Central memory CD8-positive, alpha-beta T cell (primary cell): ENCODE measurements around the gene TIMM10B.
A peak's percentile ranks its signal among the peaks of the same experiment; 100 is the strongest.

Experiments
- ATAC-seq: fragments of 150-1000 bp; cut with Tn5 transposase; replicated peaks from 2 replicates; pipeline ENCODE4 v1.10.0; 2022; ENCODE audit warnings: mild to moderate bottlenecking, moderate FRiP score, moderate number of reproducible peaks; ENCODE audit not compliant: poor library complexity, severe bottlenecking; ENCODE audit errors: extremely low read depth
- DNase-seq, 2 donors: peaks; one replicate each; pipeline ENCODE4 v3.0.0; 2021; ENCODE audit warnings: low spot score in 2 of 2
- H3K27ac Mint-ChIP-seq: one replicate; pipeline ENCODE4 v1.8.0; 2022; ENCODE audit warnings: low read depth, mild to moderate bottlenecking, moderate library complexity, mixed read lengths
- H3K27me3 Mint-ChIP-seq: one replicate; pipeline ENCODE4 v1.8.0; 2022; ENCODE audit warnings: mixed read lengths
- H3K36me3 Mint-ChIP-seq: one replicate; pipeline ENCODE4 v1.8.0; 2022; ENCODE audit warnings: mild to moderate bottlenecking, moderate library complexity, mixed read lengths; ENCODE audit not compliant: insufficient read depth
- H3K4me1 Mint-ChIP-seq: one replicate; pipeline ENCODE4 v1.8.0; 2022; ENCODE audit warnings: mixed read lengths
- H3K4me3 Mint-ChIP-seq: one replicate; pipeline ENCODE4 v1.8.0; 2022; ENCODE audit warnings: mild to moderate bottlenecking, moderate library complexity, mixed read lengths
- H3K9me3 Mint-ChIP-seq: one replicate; pipeline ENCODE4 v1.8.0; 2022; ENCODE audit warnings: mixed read lengths

The TIMM10B gene

GRCh38 chr11:6475936-6476335 lies 5.4 kb upstream of the TIMM10B start:
- DNase-seq, result no peak
- no peak for ATAC-seq
- no peaks in the 10 kb centered on the region for H3K27me3 Mint-ChIP-seq
- peaks cover 25% of the 10 kb centered on the region for H3K36me3 Mint-ChIP-seq
- no peaks in the 10 kb centered on the region for H3K9me3 Mint-ChIP-seq
- no peak overlapping the region for H3K27ac Mint-ChIP-seq
- peaks cover 40% of the 10 kb centered on the region for H3K4me1 Mint-ChIP-seq
- no peak overlapping the region for H3K4me3 Mint-ChIP-seq

DNA sequence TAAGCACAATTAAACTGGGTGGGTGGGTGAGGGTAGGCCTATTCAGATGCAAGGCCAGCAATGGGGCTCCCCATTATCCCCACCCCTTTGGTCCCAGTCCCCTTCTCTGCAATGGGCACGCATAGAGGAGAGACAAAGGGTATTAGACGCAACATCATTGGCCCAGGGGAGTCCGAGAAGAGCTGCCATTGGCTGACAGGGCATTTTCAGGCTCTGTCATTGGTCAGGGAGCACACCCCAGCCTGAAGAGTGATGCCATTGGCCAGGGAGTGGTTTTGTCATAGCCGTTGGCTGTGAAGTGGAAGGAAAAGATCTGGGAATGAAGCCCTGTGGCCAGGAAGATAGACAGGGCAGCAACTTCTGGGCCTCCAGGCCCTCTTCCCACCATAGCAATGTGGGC lies 4.7 kb upstream of the TIMM10B start:
- ATAC-seq, result no peak
- no peak for DNase-seq
- Mint-ChIP-seq H3K4me1 (peaks cover 43% of the 10 kb centered on the region), H3K9me3 (no peaks in the 10 kb centered on the region), H3K36me3 (peaks cover 30% of the 10 kb centered on the region), H3K27ac (no peak overlapping the region), H3K27me3 (no peaks in the 10 kb centered on the region), H3K4me3 (no peak overlapping the region)

DNA sequence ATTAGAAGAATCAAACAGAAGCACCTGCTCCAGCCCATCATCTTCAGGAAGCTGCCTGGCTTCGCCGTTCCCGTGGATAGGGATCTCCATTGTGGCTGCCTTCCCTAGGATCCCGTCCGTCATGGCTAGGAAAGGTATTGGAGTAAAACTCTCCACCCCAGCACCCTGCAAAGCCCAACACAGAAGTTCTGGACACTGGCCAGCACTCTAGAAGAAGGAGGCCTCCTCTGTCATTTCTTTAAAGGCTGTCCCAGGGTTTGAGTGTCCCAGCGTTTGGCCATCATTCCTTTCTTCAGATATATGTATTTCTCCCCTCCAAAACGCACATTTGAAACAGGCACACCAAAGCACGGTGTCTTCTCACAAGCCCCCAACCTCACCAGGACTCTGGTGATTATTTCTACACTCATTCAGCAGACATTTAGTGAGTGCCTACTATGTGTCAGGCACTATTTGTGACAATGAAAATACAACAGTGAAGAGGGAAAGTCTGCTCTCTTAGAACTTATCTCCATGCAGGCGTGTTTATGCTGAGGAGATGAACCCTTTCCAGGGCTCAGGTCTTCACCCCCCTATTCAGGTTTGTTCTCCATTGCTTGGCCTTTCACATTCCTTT lies 894 bp upstream of the TIMM10B start:
- peak overlapping the region; percentile 91 for H3K4me3 Mint-ChIP-seq
- DNase-seq (no peak), ATAC-seq (no peak)
- H3K9me3 Mint-ChIP-seq, result no peaks in the 10 kb centered on the region
- H3K4me1 Mint-ChIP-seq, result peaks cover 42% of the 10 kb centered on the region
- peak overlapping the region; percentile 97 for H3K27ac Mint-ChIP-seq
- no peaks in the 10 kb centered on the region for H3K27me3 Mint-ChIP-seq
- H3K36me3 Mint-ChIP-seq, result peaks cover 39% of the 10 kb centered on the region

- peaks cover 42% of the 10 kb centered on the region for H3K4me1 Mint-ChIP-seq
- H3K27me3 Mint-ChIP-seq, result no peaks in the 10 kb centered on the region
- H3K36me3 Mint-ChIP-seq, result peaks cover 32% of the 10 kb centered on the region
- H3K9me3 Mint-ChIP-seq, result no peaks in the 10 kb centered on the region
- peak; percentile 6 for ATAC-seq
- H3K27ac Mint-ChIP-seq, result peak overlapping the region; percentile 97
- H3K4me3 Mint-ChIP-seq, result peak overlapping the region; percentile 91
- no peak for DNase-seq
Measured at GRCh38 chr11:6481924-6482275, 599 bp downstream of the TIMM10B start.

GRCh38 chr11:6482441-6482840 lies 1.1 kb downstream of the TIMM10B start:
- Mint-ChIP-seq H3K4me1 (peaks cover 42% of the 10 kb centered on the region), H3K4me3 (peak overlapping the region; percentile 91), H3K9me3 (no peaks in the 10 kb centered on the region), H3K27ac (peak overlapping the region; percentile 97), H3K36me3 (peaks cover 27% of the 10 kb centered on the region), H3K27me3 (no peaks in the 10 kb centered on the region)
- ATAC-seq (no peak), DNase-seq (no peak)

- peaks cover 40% of the 10 kb centered on the region for H3K4me1 Mint-ChIP-seq
- DNase-seq, result no peak
- no peaks in the 10 kb centered on the region for H3K9me3 Mint-ChIP-seq
- ATAC-seq, result no peak
- H3K27ac Mint-ChIP-seq, result peak overlapping the region; percentile 97
- peaks cover 27% of the 10 kb centered on the region for H3K36me3 Mint-ChIP-seq
- H3K27me3 Mint-ChIP-seq, result no peaks in the 10 kb centered on the region
- peak overlapping the region; percentile 91 for H3K4me3 Mint-ChIP-seq
Measured at GRCh38 chr11:6483015-6483414, 1.7 kb downstream of the TIMM10B start.

- Mint-ChIP-seq H3K4me3 (no peak overlapping the region), H3K36me3 (peaks cover 29% of the 10 kb centered on the region), H3K4me1 (peaks cover 20% of the 10 kb centered on the region), H3K27me3 (no peaks in the 10 kb centered on the region), H3K9me3 (no peaks in the 10 kb centered on the region), H3K27ac (no peak overlapping the region)
- ATAC-seq (no peak), DNase-seq (no peak)
Measured at GRCh38 chr11:6485661-6486060, 4.4 kb downstream of the TIMM10B start.

DNA sequence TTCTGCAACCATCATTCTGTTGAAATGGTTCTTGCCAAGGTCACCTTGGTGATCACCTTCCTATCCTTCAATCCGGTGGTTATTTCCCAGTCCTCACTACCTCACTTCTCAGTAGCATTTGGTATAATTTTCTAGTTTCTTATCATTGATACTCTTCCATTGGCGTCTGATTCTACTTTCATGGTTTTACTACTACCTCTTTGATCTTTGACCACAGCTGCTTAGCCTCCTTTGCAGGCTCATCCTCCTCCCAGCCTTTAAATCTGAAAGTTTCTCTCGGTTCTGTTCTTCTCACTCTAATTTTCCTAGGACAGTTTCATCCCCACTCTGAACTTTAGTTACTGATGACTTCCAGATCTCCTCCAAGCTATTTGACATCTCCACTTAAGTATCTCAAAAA lies 5.0 kb downstream of the TIMM10B start:
- Mint-ChIP-seq H3K27ac (no peak overlapping the region), H3K36me3 (peaks cover 23% of the 10 kb centered on the region), H3K27me3 (no peaks in the 10 kb centered on the region), H3K4me1 (peaks cover 14% of the 10 kb centered on the region), H3K4me3 (no peak overlapping the region), H3K9me3 (no peaks in the 10 kb centered on the region)
- ATAC-seq, result no peak
- no peak for DNase-seq

- Mint-ChIP-seq H3K27me3 (no peaks in the 10 kb centered on the region), H3K36me3 (peaks cover 23% of the 10 kb centered on the region), H3K4me3 (no peak overlapping the region), H3K27ac (no peak overlapping the region), H3K9me3 (no peaks in the 10 kb centered on the region), H3K4me1 (peaks cover 14% of the 10 kb centered on the region)
- ATAC-seq, result no peak
- DNase-seq, result no peak
Measured at GRCh38 chr11:6486938-6487337, 5.6 kb downstream of the TIMM10B start.

DNA sequence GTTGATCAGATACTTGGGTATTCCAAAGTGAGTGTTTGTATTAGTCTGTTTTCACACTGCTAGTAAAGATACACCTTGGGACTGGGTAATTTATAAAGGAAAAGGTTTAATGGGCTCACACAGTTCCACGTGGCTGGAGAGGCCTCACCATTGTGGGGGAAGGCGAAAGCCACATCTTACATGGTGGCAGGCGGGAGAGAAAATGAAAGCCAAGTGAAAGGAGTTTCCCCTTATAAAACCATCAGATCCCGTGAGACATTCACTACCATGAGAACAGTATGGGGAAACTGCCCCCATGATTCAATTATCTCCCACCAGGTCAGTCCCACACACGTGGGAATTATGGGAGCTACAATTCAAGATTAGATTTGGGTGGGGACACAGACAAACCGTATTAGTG lies 7.0 kb downstream of the TIMM10B start:
- no peak overlapping the region for H3K27ac Mint-ChIP-seq

GRCh38 chr11:6488821-6489220 lies 7.5 kb downstream of the TIMM10B start:
- DNase-seq, result no peak
- Mint-ChIP-seq H3K4me3 (no peak overlapping the region), H3K27me3 (no peaks in the 10 kb centered on the region), H3K36me3 (peaks cover 17% of the 10 kb centered on the region), H3K27ac (no peak overlapping the region), H3K4me1 (peaks cover 5% of the 10 kb centered on the region), H3K9me3 (no peaks in the 10 kb centered on the region)
- ATAC-seq, result no peak

More for the DNA sequence above, 7.0 kb downstream of the TIMM10B start:
- peaks cover 4% of the 10 kb centered on the region for H3K4me1 Mint-ChIP-seq
- DNase-seq, result no peak
- no peaks in the 10 kb centered on the region for H3K9me3 Mint-ChIP-seq
- no peaks in the 10 kb centered on the region for H3K27me3 Mint-ChIP-seq
- no peak for ATAC-seq
- no peak overlapping the region for H3K4me3 Mint-ChIP-seq
- H3K36me3 Mint-ChIP-seq, result peaks cover 20% of the 10 kb centered on the region

DNA sequence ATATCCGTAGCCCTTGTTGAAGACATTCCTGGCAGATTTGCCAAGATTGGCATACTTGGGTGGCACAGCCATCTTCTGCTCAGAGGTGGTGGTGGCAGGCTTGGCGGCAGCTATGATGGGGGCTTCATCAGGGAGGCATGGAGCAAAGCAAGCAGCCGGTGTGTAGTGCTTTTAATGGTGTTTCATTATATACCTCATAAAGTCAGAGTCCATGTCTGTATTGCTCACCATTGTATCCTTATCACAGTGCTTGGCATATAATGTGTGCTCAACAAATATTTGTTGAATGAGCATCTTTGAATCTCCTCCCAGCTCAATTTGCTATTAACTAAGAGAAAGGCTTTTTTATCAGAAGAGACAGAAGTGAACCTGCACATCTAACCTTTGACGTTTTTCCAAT lies 8.0 kb downstream of the TIMM10B start:
- H3K4me3 Mint-ChIP-seq, result no peak overlapping the region
- H3K9me3 Mint-ChIP-seq, result no peaks in the 10 kb centered on the region
- H3K4me1 Mint-ChIP-seq, result peaks cover 7% of the 10 kb centered on the region
- no peak overlapping the region for H3K27ac Mint-ChIP-seq
- no peak for ATAC-seq
- H3K36me3 Mint-ChIP-seq, result peaks cover 19% of the 10 kb centered on the region
- DNase-seq, result no peak
- no peaks in the 10 kb centered on the region for H3K27me3 Mint-ChIP-seq

DNA sequence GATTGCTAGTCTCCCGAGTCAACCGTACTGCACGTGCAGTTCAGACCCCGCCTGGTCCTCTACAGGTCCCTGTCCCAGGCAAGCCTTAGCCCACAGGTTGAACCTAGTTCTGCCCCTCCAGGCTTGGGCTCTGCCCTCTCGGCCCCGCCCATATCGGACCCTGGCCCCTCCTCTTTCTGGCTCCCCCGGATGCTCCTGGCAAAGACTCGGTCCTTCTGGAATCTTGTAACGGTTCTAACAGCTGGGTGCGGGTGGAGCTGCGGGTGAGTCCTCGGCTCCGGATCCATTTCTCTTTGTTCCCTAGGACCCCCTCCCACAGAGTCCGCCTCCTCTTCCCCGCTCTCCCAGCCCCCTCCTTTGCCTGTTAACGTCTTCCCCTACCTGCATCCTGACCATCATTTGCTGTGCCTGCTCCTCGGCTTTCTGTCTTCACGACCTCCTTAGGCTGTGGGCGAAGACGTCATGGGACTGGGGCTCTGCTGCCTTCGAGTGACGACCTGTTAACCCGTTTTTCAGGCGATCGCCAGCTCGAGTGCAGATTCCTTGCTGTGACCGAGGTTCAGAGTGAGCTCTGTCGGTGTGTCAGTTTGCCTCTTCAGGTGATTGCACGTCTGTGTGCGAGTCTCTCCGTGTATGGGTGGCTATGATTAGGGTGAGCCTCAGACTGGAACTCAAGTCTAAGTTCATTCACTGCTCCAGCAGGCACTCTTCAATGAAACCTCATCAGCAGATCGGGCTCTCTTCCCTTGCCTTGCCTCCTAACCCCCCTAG lies 16.0 kb downstream of the TIMM10B start, which contains the start of gene DNHD1:
TSS of gene DNHD1 (plus strand) at position 212 of the 771 bp plus-strand sequence. CDS start 936 bp downstream, outside the sequence.
- Mint-ChIP-seq H3K36me3 (peaks cover 14% of the 10 kb centered on the region), H3K4me3 (no peak within 1 kb of the TSS), H3K27me3 (no peaks in the 10 kb centered on the region), H3K27ac (peak within 1 kb of the TSS; percentile 54), H3K4me1 (peaks cover 18% of the 10 kb centered on the region), H3K9me3 (no peaks in the 10 kb centered on the region)
- ATAC-seq (no peak), DNase-seq (no peak)
